Osteocyte (in vitro differentiated cells): ENCODE measurements around the gene SPESP1. TPM values are rescaled to one million over a fixed set of nuclear protein-coding genes. Genes with fewer than 3 reads are reported as not detected.

ENCODE experiments used
- DNase-seq: peaks from one replicate; pipeline ENCODE4 v3.0.0; 2021; ENCODE audit warnings: mixed read lengths; ENCODE audit not compliant: unreplicated experiment; ENCODE audit errors: extremely low spot score
- H3K27ac Mint-ChIP-seq: one replicate; pipeline ENCODE4 v1.8.0; 2021; ENCODE audit warnings: mild to moderate bottlenecking, mixed read lengths; ENCODE audit not compliant: unreplicated experiment
- H3K27me3 Mint-ChIP-seq: one replicate; pipeline ENCODE4 v1.8.0; 2021; ENCODE audit warnings: mixed read lengths; ENCODE audit not compliant: unreplicated experiment
- H3K36me3 Mint-ChIP-seq: one replicate; pipeline ENCODE4 v1.8.0; 2021; ENCODE audit warnings: mixed read lengths; ENCODE audit not compliant: unreplicated experiment
- H3K4me1 Mint-ChIP-seq: one replicate; pipeline ENCODE4 v1.8.0; 2021; ENCODE audit warnings: mixed read lengths; ENCODE audit not compliant: unreplicated experiment
- H3K4me3 Mint-ChIP-seq: one replicate; pipeline ENCODE4 v1.8.0; 2021; ENCODE audit warnings: mild to moderate bottlenecking, moderate library complexity, mixed read lengths; ENCODE audit not compliant: unreplicated experiment
- H3K9me3 Mint-ChIP-seq: one replicate; pipeline ENCODE4 v1.8.0; 2021; ENCODE audit warnings: mixed read lengths; ENCODE audit not compliant: unreplicated experiment
- CTCF ChIP-seq: fragments of 200-600 bp; sonication (generic); IDR thresholded peaks from 2 replicates; pipeline ENCODE4 v1.5.0; 2021; ENCODE audit warnings: antibody characterized with exemption, mild to moderate bottlenecking, moderate library complexity
- total RNA-seq: library from RNA; stranded (reverse); gene quantifications from 2 replicates; pipeline ENCODE4 v1.2.1, GENCODE V29; 2021

The SPESP1 gene
- total RNA-seq, 1 donor from 2014 or later, result not detected

- Mint-ChIP-seq H3K27ac (no peak overlapping the region), H3K27me3 (peaks cover 63% of the 10 kb centered on the region), H3K9me3 (peaks cover 10% of the 10 kb centered on the region), H3K36me3 (no peaks in the 10 kb centered on the region), H3K4me3 (no peak overlapping the region), H3K4me1 (no peaks in the 10 kb centered on the region)
- no peak for DNase-seq
- no peak for TF ChIP-seq CTCF
These were observed 36.1 kb upstream of the SPESP1 start for GRCh38 chr15:68894208-68894607.

- Mint-ChIP-seq H3K36me3 (no peaks in the 10 kb centered on the region), H3K4me1 (no peaks in the 10 kb centered on the region), H3K4me3 (no peak overlapping the region), H3K9me3 (peaks cover 10% of the 10 kb centered on the region), H3K27me3 (peaks cover 69% of the 10 kb centered on the region), H3K27ac (no peak overlapping the region)
- DNase-seq, result no peak
- no peak for TF ChIP-seq CTCF
These were observed 34.1 kb upstream of the SPESP1 start for GRCh38 chr15:68896178-68896577.

GRCh38 chr15:68897016-68897415 is 33.3 kb upstream of the SPESP1 start:
- Mint-ChIP-seq H3K4me1 (peaks cover under 1% of the 10 kb centered on the region), H3K4me3 (no peak overlapping the region), H3K27ac (no peak overlapping the region), H3K9me3 (peaks cover 5% of the 10 kb centered on the region), H3K27me3 (peaks cover 68% of the 10 kb centered on the region), H3K36me3 (no peaks in the 10 kb centered on the region)
- DNase-seq, result no peak
- TF ChIP-seq CTCF, result no peak

GRCh38 chr15:68900027-68900426 is 30.3 kb upstream of the SPESP1 start:
- TF ChIP-seq CTCF, result no peak
- H3K4me3 Mint-ChIP-seq, result no peak overlapping the region
- H3K27ac Mint-ChIP-seq, result no peak overlapping the region
- DNase-seq, result no peak
- H3K27me3 Mint-ChIP-seq, result peaks cover 67% of the 10 kb centered on the region
- H3K36me3 Mint-ChIP-seq, result no peaks in the 10 kb centered on the region
- no peaks in the 10 kb centered on the region for H3K9me3 Mint-ChIP-seq
- H3K4me1 Mint-ChIP-seq, result peaks cover 7% of the 10 kb centered on the region

GRCh38 chr15:68907396-68907923 is 22.9 kb upstream of the SPESP1 start:
- H3K36me3 Mint-ChIP-seq, result peaks cover 2% of the 10 kb centered on the region
- peaks cover 80% of the 10 kb centered on the region for H3K27me3 Mint-ChIP-seq
- no peak for DNase-seq
- no peak overlapping the region for H3K27ac Mint-ChIP-seq
- no peak overlapping the region for H3K4me3 Mint-ChIP-seq
- H3K9me3 Mint-ChIP-seq, result no peaks in the 10 kb centered on the region
- no peak for TF ChIP-seq CTCF
- peaks cover 3% of the 10 kb centered on the region for H3K4me1 Mint-ChIP-seq
